KBM-7 (cell line): ENCODE results near the gene USP34.
"Not testable (repeated sequence)": the region's sequence is repeated elsewhere in the genome, so short reads cannot be mapped to it uniquely, and the experiment has no call there.

Experiments used
- DNase-seq: peaks from one replicate; pipeline ENCODE4 v3.0.0-alpha.2; 2015
- in situ Hi-C: fragments of 300-500 bp; cut with MboI; formaldehyde crosslinking; loops from 2 replicates; pipeline ENCODE4 v1.14.3; 2020; ENCODE audit warnings: low sequenced_read_pairs, low pct_unique_long_range_greater_than_20kb, mixed read lengths

The USP34 gene

GRCh38 chr2:61470965-61471904 lies at the start of gene USP34:
TSS of gene USP34 (minus strand) at chr2:61471087. CDS start at chr2:61470692, 395 bp downstream.
- DNase-seq = peak; percentile 94
- in situ Hi-C loops = no loop called here

DNA sequence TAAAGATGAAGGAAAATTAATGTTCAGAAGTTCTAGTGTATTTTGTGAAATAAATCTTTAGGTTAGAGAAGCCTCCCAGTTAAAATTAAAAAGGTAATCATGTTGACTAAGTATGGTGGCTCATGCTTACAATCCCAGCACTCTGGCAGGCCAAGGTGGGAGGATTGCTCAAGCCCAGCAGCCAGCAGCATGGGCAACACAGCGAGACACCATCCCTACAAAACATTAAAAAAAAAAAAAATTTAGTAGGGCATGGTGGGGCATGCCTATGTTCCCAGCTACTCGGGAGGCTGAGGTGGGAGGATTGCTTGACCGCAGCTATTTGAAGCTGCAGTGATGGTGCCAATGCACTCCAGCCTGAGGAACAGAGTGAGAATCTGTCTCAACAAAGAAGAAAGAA lies 49.4 kb upstream of the USP34 start:
- in situ Hi-C loops = no loop called here
- DNase-seq = no peak

DNA sequence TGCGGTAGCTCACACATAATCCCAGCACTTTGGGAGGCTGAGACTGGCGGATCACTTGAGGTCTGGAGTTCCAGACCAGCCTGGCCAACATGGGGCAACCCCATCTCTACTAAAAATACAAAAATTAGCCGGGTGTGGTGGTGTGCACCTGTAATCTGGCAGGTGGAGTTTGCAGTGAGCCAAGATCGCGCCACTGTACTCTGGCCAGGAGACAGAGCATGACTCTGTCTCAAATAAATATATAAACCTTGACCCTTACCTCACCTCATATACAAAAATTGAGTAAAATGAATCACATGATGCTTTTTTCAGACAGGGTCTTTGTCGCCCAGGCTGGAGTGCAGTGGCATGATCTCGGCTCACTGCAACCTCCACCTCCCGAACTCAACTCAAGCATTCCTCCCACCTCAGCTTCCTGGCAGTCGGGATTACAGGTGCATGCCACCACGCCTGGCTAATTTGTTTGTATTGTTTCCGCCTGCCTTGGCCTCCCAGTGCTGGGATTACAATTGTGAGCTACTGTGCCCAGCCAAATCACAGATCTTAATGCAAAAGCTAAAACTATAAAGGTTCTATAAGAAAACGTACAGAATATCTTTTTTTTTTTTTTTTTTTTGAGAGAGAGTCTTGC lies 42.0 kb upstream of the USP34 start:
- no peak for DNase-seq
- in situ Hi-C loops = no loop called here

DNA sequence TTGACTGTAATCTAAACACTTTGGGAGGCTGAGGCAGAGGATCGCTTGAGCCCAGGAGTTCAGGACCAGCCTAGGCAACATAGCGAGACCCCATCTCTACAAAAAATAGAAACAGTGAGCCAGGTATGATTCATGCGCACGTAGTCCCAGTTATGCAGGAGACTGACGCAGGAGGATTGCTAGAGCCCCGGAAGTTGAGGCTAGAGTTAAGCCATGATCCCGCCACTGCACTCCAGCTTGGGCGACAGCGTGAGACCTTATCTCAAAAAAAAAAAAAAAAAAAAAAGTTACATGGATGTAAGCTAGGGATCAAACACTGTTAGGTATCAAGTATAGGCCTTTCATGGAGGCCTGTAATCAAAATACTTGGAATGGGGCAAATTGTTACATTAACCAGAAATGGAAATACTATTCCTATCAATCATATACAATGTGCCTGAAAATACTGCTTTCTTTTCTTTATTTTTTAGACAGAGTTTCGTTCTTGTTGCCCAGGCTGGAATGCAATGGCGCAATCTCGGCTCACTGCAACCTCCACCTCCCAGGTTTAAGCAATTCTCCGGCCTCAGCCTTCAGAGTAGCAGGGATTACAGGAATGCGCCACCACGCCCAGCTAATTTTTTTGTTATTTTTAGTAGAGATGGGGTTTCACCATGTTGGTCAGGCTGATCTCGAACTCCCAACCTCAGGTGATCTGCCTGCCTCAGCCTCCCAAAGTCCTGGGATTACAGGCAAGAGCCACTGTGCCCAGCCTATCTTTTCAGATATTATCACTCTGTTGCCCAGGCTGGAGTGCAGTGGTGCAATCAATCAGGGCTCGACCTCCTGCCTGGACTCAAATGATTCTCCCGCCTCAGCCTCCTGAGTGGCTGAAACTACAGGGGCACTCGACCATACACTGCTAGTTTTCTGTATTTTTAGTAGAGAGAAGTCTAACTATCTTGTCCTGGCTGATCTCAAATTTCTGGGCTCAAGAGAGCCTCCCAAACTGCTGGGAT lies 40.1 kb upstream of the USP34 start:
- no peak for DNase-seq
- in situ Hi-C loops = no loop called here

- DNase-seq = no peak
- in situ Hi-C loops = no loop called here
Observed at GRCh38 chr2:61504949-61505348, 34.1 kb upstream of the USP34 start.

DNA sequence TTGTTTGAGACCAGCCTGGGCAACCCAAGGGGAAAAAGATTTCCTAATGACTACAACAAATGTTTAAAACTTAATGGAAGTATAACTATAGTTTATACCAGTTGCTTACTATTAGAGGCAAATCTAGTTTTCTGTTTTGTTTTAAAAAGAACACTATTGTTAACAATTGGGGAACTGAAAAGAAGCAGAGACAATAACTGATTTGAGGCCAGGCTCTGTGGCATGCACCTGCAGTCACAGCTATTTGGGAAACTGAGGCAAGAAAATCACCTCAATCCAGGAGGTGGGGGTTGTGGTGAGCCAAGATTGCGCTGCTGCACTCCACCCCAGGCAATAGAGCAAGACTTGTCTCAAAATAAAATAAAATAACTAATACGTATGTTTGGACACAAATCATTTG lies 28.2 kb upstream of the USP34 start:
- in situ Hi-C loops = no loop called here
- no peak for DNase-seq

DNA sequence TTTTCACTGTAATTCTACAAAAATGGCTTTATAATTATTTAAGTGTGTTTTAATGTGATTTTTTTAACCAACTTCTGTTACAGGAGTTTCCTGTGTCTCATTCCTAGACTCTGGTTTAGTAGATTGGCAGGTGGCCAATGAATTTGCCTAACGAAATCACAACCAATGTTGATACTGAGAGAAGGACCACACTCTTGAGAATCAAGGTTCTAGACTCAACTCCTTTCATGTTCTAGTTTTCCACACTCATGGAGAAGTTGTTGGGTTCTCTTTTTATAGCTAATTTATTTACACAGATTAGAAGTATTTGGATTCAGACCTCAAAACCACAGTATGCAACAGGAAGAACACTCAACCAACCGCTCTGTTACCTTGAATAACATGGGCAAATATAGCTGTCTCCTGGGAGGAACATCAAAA lies 22.6 kb upstream of the USP34 start:
- DNase-seq = peak; percentile 39

GRCh38 chr2:61492476-61492875 lies 21.6 kb upstream of the USP34 start:
- in situ Hi-C loops = no loop called here
- DNase-seq = no peak

More for the DNA sequence above, 22.6 kb upstream of the USP34 start:
- in situ Hi-C loops = no loop called here

DNA sequence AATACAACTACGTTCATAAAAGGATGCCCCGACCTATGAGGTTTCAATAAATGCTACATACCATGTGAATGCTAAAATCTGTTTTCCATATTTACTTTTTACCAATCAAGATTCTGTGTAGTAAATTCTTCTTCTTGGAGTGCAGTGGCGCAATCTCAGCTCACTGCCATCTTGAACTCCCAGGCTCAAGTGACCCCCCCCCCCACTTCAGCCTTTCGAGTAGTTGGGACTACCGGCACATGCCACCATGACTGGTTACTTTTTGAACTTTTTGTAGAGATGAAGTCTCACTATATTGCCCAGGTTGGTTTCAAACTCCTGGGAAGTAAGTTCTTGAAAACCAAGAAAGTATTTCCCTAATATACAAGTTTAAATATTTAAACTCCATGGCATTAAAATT lies 14.4 kb upstream of the USP34 start:
- in situ Hi-C loops = no loop called here
- DNase-seq = no peak

GRCh38 chr2:61478086-61478485 lies 7.2 kb upstream of the USP34 start:
- in situ Hi-C loops = no loop called here
- DNase-seq = no peak

DNA sequence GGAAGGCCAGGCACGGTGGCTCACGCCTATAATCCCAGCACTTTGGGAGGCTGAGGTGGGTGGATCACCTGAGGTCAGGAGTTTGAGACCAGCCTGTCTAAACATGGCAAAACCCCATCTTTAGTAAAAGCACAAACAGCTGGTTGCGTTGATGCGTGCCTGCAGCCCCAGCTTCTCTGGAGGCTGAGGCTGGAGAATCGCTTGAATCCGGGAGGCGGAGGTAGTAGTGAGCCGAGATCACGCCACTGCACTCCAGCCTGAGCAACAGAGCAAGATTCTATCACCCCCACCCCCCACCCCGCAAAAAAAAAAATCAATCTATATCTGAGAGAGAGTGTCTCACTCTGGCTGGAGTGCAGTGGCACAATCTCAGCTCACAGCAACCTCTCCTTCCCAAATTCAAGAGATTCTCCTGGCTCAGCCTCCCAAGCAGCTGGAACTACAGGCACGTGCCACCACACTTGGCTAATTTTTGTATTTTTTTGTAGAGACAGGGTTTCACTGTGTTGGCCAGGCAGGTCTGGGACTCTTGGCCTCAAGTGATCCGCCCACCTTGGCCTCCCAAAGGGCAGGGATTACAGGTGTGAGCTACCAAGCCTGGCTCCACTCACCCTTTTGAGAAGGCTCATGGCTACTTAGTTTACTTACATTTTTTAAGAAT lies 6.2 kb upstream of the USP34 start:
- in situ Hi-C loops = not testable (repeated sequence)

DNA sequence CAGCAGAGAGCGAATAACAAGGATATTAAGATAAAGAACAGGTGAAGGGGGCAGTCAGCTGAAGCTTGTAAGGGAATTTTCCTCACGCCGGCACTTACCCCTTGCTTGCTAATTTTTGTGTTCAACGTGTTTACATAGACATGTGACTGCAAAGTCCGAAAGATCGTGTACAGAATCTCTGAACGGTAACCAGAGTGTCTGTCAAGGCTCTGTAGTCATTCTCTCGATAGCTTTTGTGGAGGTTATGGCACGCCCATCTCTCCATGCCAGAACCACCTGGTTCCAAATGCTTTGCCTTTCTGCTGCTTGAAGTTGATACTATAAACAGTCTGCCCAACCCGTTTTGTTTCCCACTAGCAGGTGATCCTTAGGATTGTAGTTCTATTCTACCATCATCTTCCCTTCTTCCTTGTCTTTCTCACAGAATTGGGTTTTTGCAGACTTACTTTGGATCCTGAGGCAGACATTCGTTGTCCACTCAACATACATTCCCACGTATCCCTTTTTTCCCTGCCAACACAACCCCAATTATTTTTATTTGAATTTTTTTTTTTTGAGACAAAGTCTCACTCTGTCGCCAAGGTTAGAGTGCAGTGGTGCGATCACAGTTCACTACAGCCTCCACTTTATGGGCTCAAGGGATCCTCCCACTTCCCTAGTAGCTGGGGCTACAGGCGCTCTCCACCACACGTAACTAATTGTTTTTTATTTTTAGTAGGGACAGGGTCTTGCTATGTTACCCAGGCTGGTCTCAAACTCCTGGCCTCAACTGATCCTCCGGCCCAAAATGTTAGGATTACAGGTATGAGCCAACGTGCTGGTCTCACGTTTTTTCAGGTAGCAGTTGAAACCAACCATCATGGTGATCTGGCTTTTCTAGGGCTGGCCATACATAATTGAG lies 1.3 kb upstream of the USP34 start:
- in situ Hi-C loops = no loop called here
- DNase-seq = no peak

More for the DNA sequence above, 6.2 kb upstream of the USP34 start:
- DNase-seq = not testable (repeated sequence)

- in situ Hi-C loops = no loop called here
Observed at GRCh38 chr2:61470122-61470951, 550 bp downstream of the USP34 start.

DNA sequence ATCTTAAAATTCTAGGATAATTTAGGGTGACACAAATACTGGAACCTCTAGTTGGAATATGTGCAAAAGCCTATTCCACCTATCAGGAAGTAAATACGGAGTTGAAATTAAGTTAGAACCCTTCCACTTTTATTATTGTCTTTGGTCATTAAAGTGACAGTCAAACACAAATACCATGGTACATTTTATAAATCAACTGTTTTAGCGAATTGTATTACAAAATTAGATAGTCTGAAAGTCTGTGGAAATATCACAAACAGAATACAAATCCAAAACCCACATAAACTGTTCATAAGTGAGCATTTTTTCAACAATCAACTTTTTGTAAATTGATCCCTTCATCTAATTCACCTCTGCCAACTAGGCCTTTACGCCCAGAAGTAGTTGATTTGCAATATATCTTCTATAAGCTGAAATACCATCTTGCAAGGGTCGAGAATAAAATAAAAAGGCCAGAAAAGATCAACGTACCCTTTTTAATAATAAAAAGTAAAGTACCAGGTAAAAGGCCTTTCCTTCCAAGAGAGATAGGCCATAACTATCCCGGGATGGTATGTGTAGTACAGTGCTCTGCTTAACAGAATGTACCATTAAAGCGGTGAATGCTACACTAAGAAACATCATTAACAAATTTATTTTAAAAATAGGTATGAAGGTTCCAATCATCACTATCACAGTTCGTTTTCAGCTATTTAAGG lies 1.3 kb downstream of the USP34 start:
- no peak for DNase-seq
- in situ Hi-C loops = no loop called here

More at GRCh38 chr2:61470122-61470951, 550 bp downstream of the USP34 start:
- peak; percentile 60 for DNase-seq

DNA sequence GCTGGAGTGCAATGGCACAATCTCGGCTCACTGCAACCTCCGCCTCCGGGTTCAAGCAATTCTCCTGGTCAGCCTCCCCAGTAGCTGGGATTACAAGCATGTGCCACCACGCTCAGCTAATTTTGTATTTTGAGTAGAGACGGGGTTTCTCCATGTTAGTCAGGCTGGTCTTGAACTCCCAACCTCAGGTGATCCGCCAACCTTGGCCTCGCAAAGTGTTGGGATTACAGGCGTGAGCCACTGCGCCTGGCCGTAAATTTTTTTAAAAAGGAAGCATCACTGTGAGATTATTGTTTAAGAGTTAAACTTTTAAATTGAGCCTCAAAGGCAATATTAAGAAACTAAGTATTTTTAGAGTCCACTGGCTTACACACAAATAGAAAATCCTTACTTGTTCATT lies 2.7 kb downstream of the USP34 start:
- DNase-seq, in situ Hi-C loops: not testable (repeated sequence)

- DNase-seq = no peak
- in situ Hi-C loops = no loop called here
Observed at GRCh38 chr2:61465045-61465444, 5.8 kb downstream of the USP34 start.
